HEK293T (cell line): Measurements from ENCODE around the gene C11orf68.

Source experiments
- CTCF ChIA-PET: fragments of 350-600 bp; formaldehyde crosslinking; extraction: SDS; loops from one replicate; lab custom pipeline; 2021; ENCODE audit warnings: antibody characterized with exemption, inconsistent platforms; lab: Yijun Ruan, JAX
- POLR2A ChIA-PET: fragments of 350-600 bp; formaldehyde crosslinking; extraction: SDS; loops from one replicate; lab custom pipeline; 2020; ENCODE audit warnings: antibody characterized with exemption, inconsistent platforms; lab: Yijun Ruan, JAX
- DNase-seq: peaks from one replicate; pipeline ENCODE4 v3.0.0; 2012; ENCODE audit warnings: mixed read lengths; ENCODE audit errors: extremely low spot score
- ARNT ChIP-seq: fragments of 450-650 bp; IDR thresholded peaks from 2 replicates; pipeline ENCODE4 v1.6.1; 2017; ENCODE audit warnings: mild to moderate bottlenecking
- BHLHE40 ChIP-seq: fragments of 450-650 bp; IDR thresholded peaks from 2 replicates; pipeline ENCODE4 v1.6.1; 2016; ENCODE audit warnings: mild to moderate bottlenecking, moderate library complexity, borderline replicate concordance
- CTBP1 ChIP-seq: fragments of 450-650 bp; IDR thresholded peaks from 2 replicates; pipeline ENCODE4 v1.6.1; 2016; ENCODE audit warnings: borderline replicate concordance
- ELF4 ChIP-seq: fragments of 450-650 bp; IDR thresholded peaks from 2 replicates; pipeline ENCODE4 v1.6.1; 2017; ENCODE audit warnings: antibody characterized with exemption
- FOXA1 ChIP-seq: fragments of 450-650 bp; IDR thresholded peaks from 2 replicates; pipeline ENCODE4 v1.6.1; 2016; ENCODE audit warnings: mild to moderate bottlenecking
- FOXK2 ChIP-seq: fragments of 450-650 bp; IDR thresholded peaks from 2 replicates; pipeline ENCODE4 v1.6.1; 2016; ENCODE audit warnings: mild to moderate bottlenecking
- FOXM1 ChIP-seq: fragments of 450-650 bp; IDR thresholded peaks from 2 replicates; pipeline ENCODE4 v1.6.1; 2017; ENCODE audit warnings: mild to moderate bottlenecking, borderline replicate concordance
- HDGF ChIP-seq: fragments of 450-650 bp; IDR thresholded peaks from 2 replicates; pipeline ENCODE4 v1.6.1; 2017; ENCODE audit warnings: antibody characterized with exemption, borderline replicate concordance
- L3MBTL2 ChIP-seq: fragments of 450-650 bp; conservative IDR thresholded peaks from 2 replicates; pipeline ENCODE4 v1.6.1; 2016; ENCODE audit warnings: mild to moderate bottlenecking
- LEF1 ChIP-seq: fragments of 450-650 bp; IDR thresholded peaks from 2 replicates; pipeline ENCODE4 v1.6.1; 2017; ENCODE audit warnings: mild to moderate bottlenecking, borderline replicate concordance
- NFRKB ChIP-seq: fragments of 450-650 bp; IDR thresholded peaks from 2 replicates; pipeline ENCODE4 v1.6.1; 2016; ENCODE audit warnings: mild to moderate bottlenecking, moderate library complexity
- PKNOX1 ChIP-seq: fragments of 450-650 bp; IDR thresholded peaks from 2 replicates; pipeline ENCODE4 v1.6.1; 2016
- SP1 ChIP-seq: fragments of 450-650 bp; IDR thresholded peaks from 2 replicates; pipeline ENCODE4 v1.6.1; 2017
- SUZ12 ChIP-seq: fragments of 450-650 bp; IDR thresholded peaks from 2 replicates; pipeline ENCODE4 v1.6.1; 2016; ENCODE audit warnings: mild to moderate bottlenecking
- TARDBP ChIP-seq: fragments of 450-650 bp; IDR thresholded peaks from 2 replicates; pipeline ENCODE4 v1.6.1; 2016
- ZNF384 ChIP-seq: fragments of 450-650 bp; IDR thresholded peaks from 2 replicates; pipeline ENCODE4 v1.6.1; 2016

C11orf68 gene

GRCh38 chr11:65921876-65922275 lies 3.0 kb upstream of the C11orf68 start:
- DNase-seq, result no peak
- CTCF ChIA-PET, result interaction anchor here (0.7 kb wide), 1 partner anchor 34 kb away, joined by 3 read pairs; the partner anchor contains the start of gene FIBP
- TF ChIP-seq HDGF (no peak), CTBP1 (no peak), ELF4 (no peak), ZNF384 (no peak)
- POLR2A ChIA-PET, result no interaction called here

GRCh38 chr11:65921033-65921555 lies 2.2 kb upstream of the C11orf68 start:
- ChIA-PET POLR2A (no interaction called here), CTCF (no interaction called here)
- TF ChIP-seq PKNOX1, result no peak
- no peak for TF ChIP-seq HDGF
- TF ChIP-seq SUZ12, result no peak
- TF ChIP-seq CTBP1, result no peak
- TF ChIP-seq ZNF384, result no peak
- no peak for TF ChIP-seq LEF1
- no peak for TF ChIP-seq FOXA1
- TF ChIP-seq SP1, result no peak
- TF ChIP-seq NFRKB, result no peak
- TF ChIP-seq ARNT, result no peak
- no peak for TF ChIP-seq TARDBP
- no peak for TF ChIP-seq ELF4
- no peak for TF ChIP-seq FOXK2
- TF ChIP-seq BHLHE40, result no peak
- TF ChIP-seq FOXM1, result no peak
- TF ChIP-seq L3MBTL2, result no peak
- no peak for DNase-seq

- no peak for DNase-seq
- TF ChIP-seq LEF1, result no peak
- no peak for TF ChIP-seq L3MBTL2
- TF ChIP-seq ZNF384, result no peak
- no peak for TF ChIP-seq BHLHE40
- TF ChIP-seq TARDBP, result no peak
- ChIA-PET POLR2A (no interaction called here), CTCF (no interaction called here)
Observed at GRCh38 chr11:65920372-65920802, 1.5 kb upstream of the C11orf68 start.

- CTCF ChIA-PET, result no interaction called here
- POLR2A ChIA-PET, result no interaction called here
- TF ChIP-seq L3MBTL2, result peak; percentile 42
- no peak for TF ChIP-seq PKNOX1
- TF ChIP-seq FOXK2, result no peak
- no peak for TF ChIP-seq BHLHE40
- no peak for TF ChIP-seq FOXM1
- DNase-seq, result peak; percentile 28
Observed at GRCh38 chr11:65919573-65920371, 910 bp upstream of the C11orf68 start.

- peak; percentile 99 for DNase-seq
- TF ChIP-seq NFRKB, result no peak
- peak; percentile 86; the same call in 1 of the 2 replicates for TF ChIP-seq LEF1
- TF ChIP-seq ARNT, result peak; percentile 89
- peak; percentile 100 for TF ChIP-seq FOXM1
- TF ChIP-seq HDGF, result no peak
- POLR2A ChIA-PET, result no interaction called here
- CTCF ChIA-PET, result no interaction called here
Observed at GRCh38 chr11:65919141-65919572, 295 bp upstream of the C11orf68 start, which contains the start of gene DRAP1. Gene DRAP1 (plus strand): TSS chr11:65919426. CDS start chr11:65919502, 76 bp downstream.

- TF ChIP-seq BHLHE40 (no peak), ARNT (no peak), FOXM1 (no peak), LEF1 (no peak), HDGF (no peak), TARDBP (no peak), PKNOX1 (no peak), SP1 (no peak), FOXK2 (no peak), ELF4 (no peak), ZNF384 (no peak), L3MBTL2 (no peak), NFRKB (no peak), SUZ12 (no peak), FOXA1 (no peak)
- CTCF ChIA-PET, result interaction anchor here (0.6 kb wide), 1 partner anchor 207 kb away, joined by 3 read pairs; no protein-coding TSS in a partner anchor
- no peak for DNase-seq
- POLR2A ChIA-PET, result interaction anchor here (1.0 to 1.7 kb wide), 4 partner anchors 24 to 58 kb away, joined by 3 to 11 read pairs (median 8); partner anchors contain the start of genes CCDC85B, FIBP and MUS81
Observed at GRCh38 chr11:65917434-65918210, 1.2 kb downstream of the C11orf68 start.
